Measurements from ENCODE around the gene DISC1. TPM values are rescaled to one million over a fixed set of nuclear protein-coding genes. Genes with fewer than 3 reads are reported as not detected.
"Not testable (repeated sequence)": the region's sequence is repeated elsewhere in the genome, so short reads cannot be mapped to it uniquely, and the experiment has no call there.

DISC1 gene
- total RNA-seq, 1 donor from 2014 or later, result 24.3 TPM

- DNase-seq, result no peak
Measured at GRCh38 chr1:231964961-231965360, 338.4 kb downstream of the DISC1 start.

- DNase-seq, result no peak
Measured at GRCh38 chr1:231965615-231966014, 339.0 kb downstream of the DISC1 start.

DNA sequence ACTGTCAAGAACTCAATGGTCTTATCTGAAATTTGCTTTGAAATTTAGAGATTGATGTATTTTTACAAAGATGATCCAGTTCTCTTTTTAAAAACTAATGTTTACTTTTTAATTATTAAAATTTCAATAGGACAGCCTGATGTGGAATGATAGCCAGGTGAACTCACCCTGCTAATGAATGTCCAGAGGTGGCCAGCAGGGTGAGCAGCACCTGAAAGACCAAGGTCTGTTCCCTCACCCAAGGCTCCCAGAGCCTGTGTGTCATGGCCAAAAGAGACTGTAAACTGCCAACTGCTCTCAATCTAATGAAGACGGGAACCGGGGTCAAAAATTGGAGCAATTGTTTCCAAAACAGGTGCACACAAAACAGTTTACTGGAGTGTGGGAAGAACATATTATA, 340.4 kb downstream of the DISC1 start:
- DNase-seq, result no peak

DNA sequence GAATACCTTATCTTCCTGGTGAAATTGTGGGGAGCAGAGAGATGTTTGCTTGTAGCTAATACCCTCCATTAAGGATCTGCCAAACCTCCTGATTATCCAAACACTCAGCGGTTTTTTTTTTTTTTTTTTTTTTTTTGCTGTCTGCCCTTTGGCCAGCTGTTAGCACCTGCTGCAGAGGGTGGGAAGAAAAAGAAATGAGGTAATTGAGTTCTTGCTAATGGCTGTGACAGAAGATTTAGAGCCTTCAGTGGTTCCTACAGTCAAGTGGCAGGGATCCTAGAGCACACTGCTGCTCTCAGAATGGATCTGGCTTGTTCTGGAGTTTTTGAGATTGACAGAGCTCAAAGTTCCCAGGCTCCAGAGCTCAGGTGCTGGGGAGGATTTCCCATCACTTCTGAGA, 342.5 kb downstream of the DISC1 start:
- DNase-seq, result peak; percentile 87

- not testable (repeated sequence) for DNase-seq
Measured at GRCh38 chr1:231969761-231970160, 343.2 kb downstream of the DISC1 start.

DNA sequence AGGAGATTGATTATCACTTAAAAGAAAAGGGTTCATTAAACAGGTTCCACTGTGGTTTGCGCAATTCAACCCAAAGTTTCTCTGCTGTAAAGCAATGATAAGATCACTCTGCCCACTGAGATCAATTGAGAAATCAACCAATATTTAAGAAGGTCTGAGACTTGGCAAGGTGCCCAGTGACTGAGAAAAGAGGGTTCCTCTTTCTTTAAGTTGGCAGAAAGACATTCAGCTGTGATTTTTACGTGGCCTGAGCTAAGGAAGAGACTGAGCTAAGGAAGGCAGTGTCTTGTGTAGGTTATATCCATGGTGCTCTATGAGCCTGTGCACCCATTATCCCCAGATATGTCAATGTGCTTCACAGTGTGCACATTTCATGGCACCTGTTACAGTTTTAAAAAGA, 344.1 kb downstream of the DISC1 start:
- no peak for DNase-seq

DNA sequence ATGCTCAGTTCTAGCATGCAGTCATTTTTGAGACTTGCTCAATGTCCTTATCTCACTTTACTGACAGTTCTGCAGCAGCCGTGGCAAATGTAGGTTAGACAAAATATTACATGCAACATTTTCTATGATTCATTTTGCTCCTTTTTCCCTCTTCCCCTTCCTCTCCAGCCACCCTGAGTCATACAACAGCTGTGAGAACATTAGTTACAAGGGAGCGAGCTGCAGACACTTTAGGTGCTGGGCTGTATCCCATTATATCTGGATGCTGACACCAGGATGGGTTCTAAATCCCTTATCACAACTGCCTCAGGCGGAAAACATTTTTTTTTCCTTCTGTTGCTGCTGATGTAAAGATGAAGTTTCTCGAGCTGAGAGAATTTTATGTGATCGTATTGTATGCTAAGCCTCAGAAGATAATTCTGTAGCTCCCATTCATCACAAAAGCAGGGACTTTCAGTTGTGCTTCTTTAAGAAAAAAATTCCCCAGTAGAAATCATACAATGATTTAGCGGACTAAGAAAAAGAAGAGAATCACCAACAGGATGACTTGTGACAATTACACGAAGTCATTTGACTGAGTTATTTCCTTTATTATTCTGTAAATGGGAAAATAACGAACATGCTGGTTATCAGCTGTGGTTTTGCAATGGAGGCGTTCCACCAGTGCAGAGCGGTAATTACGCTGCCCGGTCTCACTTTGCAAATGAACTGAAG, 345.0 kb downstream of the DISC1 start:
- DNase-seq, result peak; percentile 49

DNA sequence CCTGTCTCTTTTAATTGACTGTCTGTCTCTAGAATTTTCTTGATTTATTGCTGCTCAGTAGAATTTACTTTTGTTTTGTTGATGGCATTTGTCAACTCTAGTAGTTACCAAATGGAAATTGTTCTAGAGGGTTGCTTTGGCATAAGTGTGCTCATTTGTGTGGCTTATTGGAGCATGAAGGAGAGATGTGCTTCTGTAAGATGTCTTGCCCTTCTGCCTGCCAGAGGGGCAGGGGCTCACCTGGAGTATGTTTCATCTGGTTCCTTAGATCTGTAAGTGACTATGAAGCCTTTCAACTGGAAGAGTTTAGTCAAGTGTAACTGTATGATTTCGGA, 345.5 kb downstream of the DISC1 start:
- DNase-seq, result no peak

DNA sequence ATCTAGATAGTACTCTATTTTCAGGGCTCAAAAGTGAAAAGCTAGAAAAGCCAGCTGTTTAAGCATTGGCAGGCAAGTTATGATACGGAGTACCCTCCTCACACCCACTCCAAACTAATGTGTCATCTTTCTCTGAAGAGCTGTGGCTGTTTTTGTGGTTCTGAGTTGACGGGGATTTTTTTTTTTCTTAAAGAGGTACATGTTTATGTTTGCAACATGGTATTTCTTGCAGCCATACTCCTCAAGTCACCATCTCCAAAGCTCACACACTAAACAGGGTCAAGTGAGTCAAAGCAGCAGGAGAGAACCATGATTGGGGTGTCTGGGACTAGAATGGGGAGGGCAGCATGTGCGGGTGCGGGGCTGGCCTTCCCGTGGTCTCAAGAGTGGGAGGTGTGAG, 347.2 kb downstream of the DISC1 start:
- DNase-seq, result peak; percentile 33

- no peak for DNase-seq
Measured at GRCh38 chr1:231976231-231976630, 349.6 kb downstream of the DISC1 start.

DNA sequence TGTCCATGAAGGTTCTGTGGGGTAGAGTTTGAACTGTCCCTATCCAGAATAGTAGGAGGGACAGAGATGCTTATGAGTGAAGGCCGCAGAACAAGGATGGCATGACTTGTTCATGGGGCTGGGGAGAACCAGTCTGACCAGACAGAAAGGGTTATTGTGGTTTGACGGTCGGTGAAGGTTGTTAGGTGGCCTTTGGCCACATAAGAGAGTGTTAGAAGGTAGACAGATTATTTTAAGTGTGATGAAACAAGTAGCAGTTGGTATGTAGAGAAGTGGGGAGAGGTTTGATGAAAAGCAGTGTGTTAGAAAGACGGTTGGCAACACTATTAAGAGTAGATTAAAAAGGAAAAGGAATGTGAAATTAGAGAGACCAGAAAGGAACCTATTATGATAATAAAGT, 355.1 kb downstream of the DISC1 start:
- DNase-seq, result no peak

GRCh38 chr1:231982871-231983587, 356.4 kb downstream of the DISC1 start:
- DNase-seq, result no peak

DNA sequence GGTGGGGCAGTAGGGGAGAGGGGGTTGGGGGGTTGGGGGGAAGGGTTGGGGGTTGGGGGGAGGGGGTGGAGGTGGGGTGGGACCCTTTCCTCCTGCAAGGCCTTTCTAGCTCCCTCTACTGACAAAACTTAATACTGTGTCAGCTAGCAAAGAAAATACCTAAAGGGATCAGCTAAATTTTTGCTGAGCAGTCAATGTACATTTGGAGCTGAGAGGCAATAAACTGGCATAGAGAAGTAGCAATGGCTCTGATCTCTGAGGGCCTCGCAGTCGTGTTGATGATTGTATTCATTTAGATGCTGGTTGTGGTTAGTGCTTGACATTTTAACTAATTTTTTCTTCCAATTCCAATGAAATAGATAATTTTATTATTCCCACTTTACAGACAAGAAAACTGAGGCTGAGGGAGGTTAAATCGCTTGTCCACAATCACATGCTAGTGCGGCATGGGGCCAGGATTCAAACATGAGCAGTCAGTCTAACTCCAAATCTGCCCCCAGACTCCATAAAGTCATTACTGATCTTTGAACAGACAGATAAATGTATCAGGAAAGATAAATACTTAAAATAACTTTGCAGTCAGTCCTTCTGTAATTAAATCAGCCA, 357.1 kb downstream of the DISC1 start:
- no peak for DNase-seq

DNA sequence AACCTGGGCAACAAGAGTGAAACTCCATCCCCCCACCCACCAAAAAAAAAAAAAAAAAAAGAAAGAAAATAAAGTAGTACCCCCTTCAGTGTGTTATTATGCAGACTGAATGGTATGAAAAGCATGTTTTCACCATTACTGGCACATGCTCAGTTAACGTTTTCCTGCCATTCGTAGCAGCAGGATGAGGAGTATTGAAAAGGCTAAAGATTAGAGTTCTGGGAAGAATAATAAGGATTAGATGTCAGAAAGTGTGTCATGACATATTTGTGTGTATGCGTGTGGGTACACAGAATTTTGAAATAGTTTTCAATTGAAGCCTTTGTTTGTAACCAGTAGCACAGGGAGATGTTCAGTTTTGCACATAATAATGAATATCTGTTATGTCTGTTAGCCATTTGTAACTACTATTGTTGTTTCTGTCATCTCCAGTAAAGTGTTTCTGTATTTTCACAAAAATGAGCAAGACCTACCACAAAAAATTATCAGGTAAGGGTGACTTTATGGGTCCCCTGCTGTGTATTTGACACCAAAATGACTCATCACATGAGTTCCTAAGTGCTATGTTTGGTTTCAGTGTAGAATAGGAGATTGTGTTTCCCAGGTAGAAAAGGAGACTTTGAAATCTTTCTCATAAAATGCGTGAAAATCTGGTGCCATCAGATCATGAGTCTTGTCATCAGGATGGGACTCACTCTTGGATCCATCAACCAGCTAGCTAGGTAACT, 358.9 kb downstream of the DISC1 start:
- no peak for DNase-seq

DNA sequence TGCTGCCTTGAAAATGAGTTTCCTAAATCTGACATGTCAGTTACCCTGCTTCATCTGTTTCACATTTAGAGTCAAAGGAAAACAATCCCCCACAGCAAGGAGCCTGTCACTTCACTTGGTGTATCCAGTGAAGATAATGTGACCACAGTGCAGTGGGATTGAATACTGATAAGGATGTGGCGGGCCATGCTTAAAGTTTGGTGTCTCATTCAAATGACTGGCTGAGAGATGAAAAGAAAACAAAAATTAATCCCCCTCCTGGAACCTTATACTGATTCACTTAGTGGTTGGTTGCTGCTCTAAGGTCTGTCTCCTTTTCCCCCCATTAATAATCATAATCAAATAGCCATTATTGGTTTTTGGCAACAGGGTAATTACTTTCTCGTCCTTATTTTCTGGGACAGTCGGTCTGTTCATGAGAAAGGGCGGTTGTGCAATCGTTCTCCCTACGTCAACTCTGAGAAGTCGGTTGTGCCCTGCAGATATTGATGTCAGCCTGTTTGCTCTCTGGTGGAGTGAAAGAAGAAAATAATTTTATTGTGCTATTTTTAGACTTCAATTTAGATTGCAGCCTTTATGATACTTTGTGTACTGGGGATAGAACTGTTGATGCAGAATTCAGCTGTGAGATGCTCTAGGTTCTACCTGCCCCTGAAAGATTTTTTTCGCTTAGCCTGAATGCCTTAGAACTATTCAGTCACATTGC, 360.2 kb downstream of the DISC1 start:
- DNase-seq, result peak; percentile 28

- DNase-seq, result peak; percentile 20
Measured at GRCh38 chr1:231990388-231990787, 363.8 kb downstream of the DISC1 start.

DNA sequence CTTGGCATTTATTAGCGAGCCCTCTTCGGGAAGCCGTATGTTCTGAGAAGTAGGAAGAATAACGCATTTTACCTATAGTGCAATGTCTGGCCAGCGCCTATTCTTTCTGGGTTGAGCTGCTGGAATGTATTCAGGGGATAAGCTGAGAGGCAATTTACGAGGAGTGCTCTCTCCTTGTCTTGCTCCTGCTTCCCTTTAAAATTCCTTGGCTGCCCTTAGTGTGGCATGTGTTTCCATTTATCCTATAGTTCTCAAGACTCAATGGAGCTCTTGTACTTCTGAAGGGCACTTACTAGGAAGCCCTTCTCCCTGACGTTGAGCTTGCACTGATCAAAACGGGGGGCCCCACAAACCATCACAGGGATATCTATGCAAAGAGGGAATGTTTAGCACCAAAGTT, 364.6 kb downstream of the DISC1 start:
- peak; percentile 33 for DNase-seq

- DNase-seq, result no peak
Measured at GRCh38 chr1:231993968-231994455, 367.4 kb downstream of the DISC1 start.

GRCh38 chr1:231998791-231999190, 372.2 kb downstream of the DISC1 start:
- no peak for DNase-seq

- no peak for DNase-seq
Measured at GRCh38 chr1:232005300-232005699, 378.7 kb downstream of the DISC1 start.

DNA sequence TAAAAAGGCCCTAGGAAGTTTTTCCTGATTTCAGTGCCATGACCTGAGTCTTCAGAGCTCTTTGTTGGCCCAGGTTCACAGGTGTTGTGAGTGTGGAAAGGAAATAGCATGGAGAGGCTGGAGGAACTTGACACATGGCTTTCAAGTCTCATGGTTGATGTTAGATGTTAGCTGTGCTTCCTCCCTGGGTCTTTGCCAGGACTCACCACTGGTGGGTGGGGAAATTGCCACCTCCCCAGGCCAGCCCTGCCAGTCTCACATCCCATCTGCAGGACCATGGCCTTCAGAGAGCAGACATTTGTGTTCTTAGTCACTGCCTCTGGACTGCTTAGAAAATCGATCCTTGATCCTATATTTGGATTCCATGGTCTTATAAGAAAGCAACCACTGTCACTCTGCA, 383.2 kb downstream of the DISC1 start:
- DNase-seq, result no peak

DNA sequence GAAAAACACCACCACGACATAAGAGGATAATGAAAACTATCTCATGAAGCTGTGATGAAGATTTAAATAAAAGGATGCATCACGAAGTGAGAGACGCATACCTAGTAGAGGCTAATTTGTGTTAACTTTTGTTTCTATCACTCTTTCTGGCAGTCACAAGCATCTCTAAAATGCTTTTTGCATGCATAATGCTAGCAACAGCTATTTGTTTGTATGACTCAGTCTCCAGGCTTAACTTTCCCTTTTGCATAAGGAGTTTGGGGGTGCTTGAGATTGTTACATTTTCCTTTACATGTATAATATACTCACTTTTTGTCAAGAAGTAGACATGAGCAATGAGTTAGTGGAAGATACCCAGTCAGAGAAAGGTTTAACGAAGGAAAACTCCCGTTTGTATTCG, 385.4 kb downstream of the DISC1 start:
- no peak for DNase-seq

Measured in tongue (tissue), 2 donors.